K562 (cell line): Measurements from ENCODE around the gene WDR91. TPM values are rescaled to one million over a fixed set of nuclear protein-coding genes. Genes with fewer than 3 reads are reported as not detected.

Experiments used
- CUX1 ChIP-seq: fragments of 200-800 bp; sonication (Bioruptor generic); IDR thresholded peaks from 2 replicates; pipeline ENCODE4 v1.6.1; 2016; ENCODE audit warnings: missing genetic modification characterization, missing compliant biosample characterization
- KLF1 ChIP-seq: fragments of 450-650 bp; IDR thresholded peaks from 2 replicates; pipeline ENCODE4 v1.6.1; 2016; ENCODE audit warnings: missing genetic modification characterization, missing compliant biosample characterization
- MNT ChIP-seq, 2 experiments: fragments of 450-650 bp; conservative IDR thresholded peaks; 2 replicates each; pipeline ENCODE4 v1.6.1; 2017; ENCODE audit warnings: mild to moderate bottlenecking in 2 of 2, moderate library complexity in 2 of 2
- NR2C1 ChIP-seq, 2 experiments: fragments of 450-650 bp; IDR thresholded peaks; 2 replicates each; pipeline ENCODE4 v1.6.1; 2017; ENCODE audit warnings: mild to moderate bottlenecking in 2 of 2, antibody characterized with exemption in 1 of 2, inconsistent platforms in 1 of 2, missing compliant biosample characterization in 1 of 2, missing genetic modification characterization in 1 of 2
- PHF21A ChIP-seq: fragments of 450-650 bp; IDR thresholded peaks from 2 replicates; pipeline ENCODE4 v1.6.1; 2017; ENCODE audit warnings: low read depth, borderline replicate concordance
- ZBTB43 ChIP-seq: sonication (generic); formaldehyde crosslinking; IDR thresholded peaks from 2 replicates; pipeline ENCODE4 v1.8.0; 2023; ENCODE audit warnings: mild to moderate bottlenecking, missing genetic modification reagents
- ZFP1 ChIP-seq: fragments of 450-650 bp; formaldehyde crosslinking; IDR thresholded peaks from 2 replicates; pipeline ENCODE4 v1.4.0; 2020; ENCODE audit warnings: mild to moderate bottlenecking, mixed read lengths
- ZNF785 ChIP-seq: fragments of 250-450 bp; sonication (Bioruptor Pico); IDR thresholded peaks from 2 replicates; pipeline ENCODE4 v1.4.0; 2020; ENCODE audit warnings: mild to moderate bottlenecking
- polyA plus RNA-seq, 8 experiments: library from polyadenylated mRNA; depleted of rRNA in 4 of 8; stranded (reverse) in 5 of 8; unstranded in 3 of 8; fragments of >200 nt; fragmentation: Nextera tagmentation in 2 of 8; fragmentation: Illumina TruSeq in 1 of 8; extraction: Ambion mirVana in 2 of 8; extraction: Trizol in 1 of 8; gene quantifications; 2 replicates each; pipeline versions ENCODE4 v1.2.1 to v1.2.3, GENCODE V29; 2011 to 2014; ENCODE audit warnings: inconsistent platforms in 1 of 8, missing spikeins in 1 of 8
- total RNA-seq, 7 experiments: library from RNA; depleted of rRNA in 6 of 7; stranded (reverse); fragments of >200 nt in 6 of 7; fragmentation: Illumina TruSeq in 2 of 7; extraction: Trizol in 2 of 7; gene quantifications; 2 replicates each; pipeline versions ENCODE4 v1.2.1 to v1.2.3, GENCODE V29; 2011 to 2021; ENCODE audit warnings: low replicate concordance in 1 of 7
- TF ChIP-seq, protein P1 (sequence below): fragments of 250-450 bp; sonication (Bioruptor Pico); IDR thresholded peaks from 2 replicates; pipeline ENCODE4 v1.5.0; 2020; ENCODE audit warnings: mild to moderate bottlenecking, borderline replicate concordance

The WDR91 gene
- total and polyA plus RNA-seq, 9 of the 15 experiments (the other 6 are each of a cell fraction or from before 2014, with no cell fraction given) = 1.9 to 18.2 (median 9.8) TPM

GRCh38 chr7:135231686-135232085 lies 20.4 kb upstream of the WDR91 start (continued):
- TF ChIP-seq KLF1 (tag) = no peak
- no peak for TF ChIP-seq CUX1 (CRISPR knock-in tag)
- TF ChIP-seq ZBTB43 (CRISPR knock-in tag) = no peak
- TF ChIP-seq PHF21A = no peak
- no peak for TF ChIP-seq ZNF785 (CRISPR knock-in tag)
- TF ChIP-seq ZFP1 = no peak
- TF ChIP-seq, protein P1, sequence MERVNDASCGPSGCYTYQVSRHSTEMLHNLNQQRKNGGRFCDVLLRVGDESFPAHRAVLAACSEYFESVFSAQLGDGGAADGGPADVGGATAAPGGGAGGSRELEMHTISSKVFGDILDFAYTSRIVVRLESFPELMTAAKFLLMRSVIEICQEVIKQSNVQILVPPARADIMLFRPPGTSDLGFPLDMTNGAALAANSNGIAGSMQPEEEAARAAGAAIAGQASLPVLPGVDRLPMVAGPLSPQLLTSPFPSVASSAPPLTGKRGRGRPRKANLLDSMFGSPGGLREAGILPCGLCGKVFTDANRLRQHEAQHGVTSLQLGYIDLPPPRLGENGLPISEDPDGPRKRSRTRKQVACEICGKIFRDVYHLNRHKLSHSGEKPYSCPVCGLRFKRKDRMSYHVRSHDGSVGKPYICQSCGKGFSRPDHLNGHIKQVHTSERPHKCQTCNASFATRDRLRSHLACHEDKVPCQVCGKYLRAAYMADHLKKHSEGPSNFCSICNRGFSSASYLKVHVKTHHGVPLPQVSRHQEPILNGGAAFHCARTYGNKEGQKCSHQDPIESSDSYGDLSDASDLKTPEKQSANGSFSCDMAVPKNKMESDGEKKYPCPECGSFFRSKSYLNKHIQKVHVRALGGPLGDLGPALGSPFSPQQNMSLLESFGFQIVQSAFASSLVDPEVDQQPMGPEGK (CRISPR knock-in tag) = no peak
- 0 out of 4 replicates have a peak, but pooled peaks of 1 of the 2 experiments have one; percentile 23 for TF ChIP-seq MNT (conservative IDR thresholded peaks at IDR 0.05)
- peak; percentile 50 for TF ChIP-seq NR2C1 (IDR thresholded peaks at IDR 0.05)
- TF ChIP-seq NR2C1 (tag; IDR thresholded peaks at IDR 0.05) = no peak
